DLD1 (cell line): Measurements from ENCODE around the gene DHX32.

ENCODE experiments used
- in situ Hi-C: cut with HindIII; loops from 2 replicates; pipeline ENCODE4 v1.10.0; 2017; ENCODE audit warnings: low sequenced_read_pairs

DHX32 gene

DNA sequence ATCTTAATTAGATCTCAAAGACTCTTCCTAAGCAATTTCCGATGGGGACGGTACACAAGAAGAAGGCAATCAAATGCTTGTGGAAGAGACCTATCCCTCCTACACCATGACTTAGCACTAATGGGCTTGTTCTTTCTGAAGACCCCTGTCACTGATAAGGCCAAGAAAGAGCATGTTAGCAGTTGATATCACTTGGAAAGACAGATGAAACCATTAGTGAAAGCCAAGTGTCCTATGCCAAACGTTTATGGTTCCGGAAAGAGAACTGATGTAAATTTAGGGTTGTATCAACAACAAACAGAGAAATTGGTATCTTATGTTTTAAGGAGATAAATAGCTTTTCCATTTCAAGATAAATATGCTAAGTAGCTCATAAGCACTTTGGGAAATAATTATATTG, 64.5 kb downstream of the DHX32 start:
- in situ Hi-C loops: no loop called here

DNA sequence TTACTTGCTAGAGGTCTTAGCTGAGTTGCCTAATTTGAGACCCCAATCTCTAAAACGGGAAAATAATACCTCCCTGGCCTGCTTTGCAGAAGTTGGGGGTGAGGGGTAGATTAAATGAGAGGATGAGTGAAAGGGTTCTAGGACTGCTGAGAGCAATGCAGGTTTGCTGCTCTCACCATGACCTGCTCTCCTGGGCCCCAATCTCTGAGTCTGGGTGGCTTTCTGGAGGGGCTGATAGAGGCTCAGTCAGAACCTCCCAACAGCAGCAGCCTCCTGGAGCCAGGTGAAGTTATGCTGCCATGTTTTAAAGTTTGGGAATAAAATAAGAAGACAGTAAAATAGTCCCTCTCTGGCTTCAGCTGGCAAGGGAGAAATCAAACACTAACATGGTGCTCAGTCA, 65.3 kb downstream of the DHX32 start:
- in situ Hi-C loops: no loop called here

DNA sequence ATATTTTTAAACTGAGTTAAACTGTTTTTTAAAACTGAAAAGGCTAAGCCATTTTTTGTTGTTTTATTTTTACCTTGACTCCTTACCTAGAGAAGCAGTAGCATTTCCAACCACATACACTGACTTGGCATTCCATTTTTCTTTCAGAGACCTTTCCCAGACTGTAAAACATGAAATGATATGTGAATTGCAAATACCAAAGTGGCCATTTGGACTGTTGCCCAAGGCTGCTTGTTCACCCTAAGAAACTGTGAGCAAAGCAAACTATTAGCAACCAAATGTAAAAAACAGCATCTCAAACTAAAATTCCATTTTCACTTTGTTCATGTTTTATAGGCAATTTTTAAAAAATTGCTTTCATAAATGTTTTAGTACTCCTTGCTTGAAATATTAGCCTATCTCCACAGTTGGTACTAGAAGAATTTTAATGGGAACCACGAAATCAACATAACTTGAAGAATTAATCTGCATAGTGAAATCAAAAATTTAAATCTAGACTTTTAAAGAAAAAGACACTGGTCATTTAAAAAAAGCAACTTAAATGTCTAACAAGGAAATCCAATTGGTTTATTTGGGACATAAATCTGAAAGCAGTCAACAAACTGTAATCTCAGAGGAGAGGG, 68.9 kb downstream of the DHX32 start:
- in situ Hi-C loops: no loop called here

DNA sequence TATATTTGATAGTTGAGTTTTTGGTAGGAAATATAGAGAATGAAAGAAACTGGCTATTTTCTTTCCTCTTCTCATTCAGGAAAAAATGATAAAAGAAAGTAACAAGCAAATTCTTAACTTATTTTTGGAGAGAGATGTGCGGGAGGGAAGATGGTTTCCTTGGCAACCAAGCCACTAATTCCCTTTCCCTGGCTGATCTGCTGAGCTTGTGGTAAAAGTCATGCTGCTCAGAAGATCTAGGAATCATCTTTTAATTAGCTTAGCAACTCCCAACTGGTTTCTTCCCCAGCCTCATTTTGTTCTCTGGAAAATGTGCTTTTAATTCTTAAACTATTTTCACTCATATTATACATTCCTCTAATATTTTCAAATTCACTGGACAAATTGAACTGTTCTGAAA, 69.8 kb downstream of the DHX32 start:
- in situ Hi-C loops: no loop called here

DNA sequence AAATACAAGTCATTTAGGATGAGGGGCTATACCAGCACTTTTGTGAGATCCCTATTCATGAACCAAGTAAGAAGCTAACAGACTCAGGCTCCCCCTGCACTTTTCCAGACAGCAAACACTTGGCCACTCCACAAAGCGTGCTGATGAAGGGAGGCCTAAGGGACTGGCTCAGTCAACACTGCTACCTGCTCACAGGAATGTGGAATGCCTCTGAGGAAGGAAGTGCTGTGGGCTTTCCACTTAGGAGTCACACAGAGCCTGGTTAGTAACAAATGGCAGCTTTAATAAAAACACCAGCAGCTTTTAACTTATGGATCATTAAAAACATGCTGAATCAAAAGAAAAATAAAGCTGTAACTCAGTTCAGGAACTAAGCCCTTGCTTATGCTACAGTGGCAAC, 73.0 kb downstream of the DHX32 start:
- in situ Hi-C loops: no loop called here

DNA sequence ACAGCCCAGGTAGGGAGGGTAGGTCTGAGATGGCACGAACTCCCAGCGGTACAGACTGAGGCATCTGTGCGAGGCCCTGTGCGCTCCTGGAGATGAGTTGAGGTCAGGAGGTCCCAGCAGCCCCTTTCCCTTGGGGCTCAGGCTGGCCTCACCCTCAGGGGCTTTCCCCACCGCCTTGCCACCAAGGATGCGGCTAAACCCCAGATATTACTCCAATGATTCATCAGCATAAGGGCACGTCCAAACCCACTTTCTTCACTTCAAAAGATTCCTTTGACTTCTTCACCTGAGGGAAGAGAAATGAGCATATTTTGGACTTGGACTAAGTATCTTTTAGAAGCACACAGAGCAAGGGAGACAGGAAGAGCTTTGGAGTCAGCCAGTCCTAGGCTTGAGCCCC, 78.4 kb downstream of the DHX32 start:
- in situ Hi-C loops: no loop called here

DNA sequence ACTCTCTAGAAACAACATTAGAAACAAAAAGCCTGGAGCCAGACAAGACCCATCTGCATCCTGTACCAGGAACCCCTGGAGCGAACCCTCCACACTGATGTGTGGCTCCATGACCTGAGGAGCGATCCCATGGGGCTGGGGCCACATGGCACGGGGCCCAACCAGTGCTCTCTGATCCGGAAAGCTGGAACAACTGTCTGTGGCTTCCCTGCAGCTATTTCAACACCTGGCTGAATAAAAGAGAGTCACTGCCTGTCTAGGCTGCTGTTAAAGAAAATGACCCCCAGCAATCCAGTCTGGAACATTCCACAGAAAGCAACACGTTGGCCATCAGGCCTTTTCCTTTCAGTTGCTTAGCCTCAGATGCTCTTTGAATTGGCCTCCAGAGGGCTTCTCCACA, 79.0 kb downstream of the DHX32 start:
- in situ Hi-C loops: no loop called here

DNA sequence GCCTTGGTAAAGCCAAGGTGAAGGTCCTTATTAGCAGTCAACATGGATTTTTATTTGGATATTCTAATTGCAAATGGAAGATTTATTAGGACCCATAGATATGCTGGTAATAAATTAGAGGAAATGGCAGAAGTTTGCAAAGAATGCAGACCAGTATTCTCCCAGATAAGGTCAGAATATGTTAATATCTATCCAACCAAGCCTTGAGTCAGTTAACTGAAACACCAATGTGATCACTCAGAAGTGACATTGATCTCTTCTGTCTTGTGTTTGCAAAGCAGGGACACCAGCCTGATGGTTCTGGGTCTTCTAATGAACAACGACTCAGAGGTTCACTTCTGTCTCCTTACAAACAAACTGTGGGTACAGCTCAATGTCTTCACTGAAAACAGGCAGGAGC, 79.5 kb downstream of the DHX32 start:
- in situ Hi-C loops: no loop called here

DNA sequence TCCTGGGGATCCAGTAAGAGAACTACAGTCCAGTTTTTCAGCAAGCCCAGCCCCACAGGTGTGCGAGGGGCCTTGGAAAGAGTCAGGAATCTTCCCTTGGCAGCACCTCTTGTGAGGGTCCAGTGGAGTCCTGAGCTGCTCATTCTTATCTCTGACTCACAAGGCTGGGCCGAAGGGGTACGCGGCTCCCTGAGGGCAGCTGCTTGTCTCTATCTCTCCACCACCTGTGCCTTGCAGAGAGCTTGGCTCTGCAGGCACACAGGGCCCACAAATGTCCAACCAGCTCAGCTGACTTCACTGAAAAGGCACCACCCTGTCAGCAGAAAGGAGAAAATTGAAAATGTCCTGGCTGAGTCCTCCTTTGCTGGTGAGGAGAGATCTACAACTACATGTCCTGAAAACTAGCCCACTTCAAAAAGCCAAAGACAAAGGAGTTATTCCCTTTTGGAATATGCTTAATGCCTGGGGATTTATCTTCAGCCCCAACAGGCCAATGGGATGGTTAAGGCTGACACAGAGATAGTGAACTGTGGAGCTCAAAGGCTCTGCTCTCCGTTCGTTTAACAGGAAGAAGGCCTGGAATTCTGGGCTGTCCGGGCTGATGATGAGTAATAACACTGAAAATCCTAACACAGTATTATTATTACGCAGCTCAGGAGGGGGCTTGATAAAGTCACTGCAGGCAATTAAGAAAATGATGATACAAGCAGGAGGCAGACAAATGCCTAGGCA, 81.5 kb downstream of the DHX32 start:
- in situ Hi-C loops: no loop called here

DNA sequence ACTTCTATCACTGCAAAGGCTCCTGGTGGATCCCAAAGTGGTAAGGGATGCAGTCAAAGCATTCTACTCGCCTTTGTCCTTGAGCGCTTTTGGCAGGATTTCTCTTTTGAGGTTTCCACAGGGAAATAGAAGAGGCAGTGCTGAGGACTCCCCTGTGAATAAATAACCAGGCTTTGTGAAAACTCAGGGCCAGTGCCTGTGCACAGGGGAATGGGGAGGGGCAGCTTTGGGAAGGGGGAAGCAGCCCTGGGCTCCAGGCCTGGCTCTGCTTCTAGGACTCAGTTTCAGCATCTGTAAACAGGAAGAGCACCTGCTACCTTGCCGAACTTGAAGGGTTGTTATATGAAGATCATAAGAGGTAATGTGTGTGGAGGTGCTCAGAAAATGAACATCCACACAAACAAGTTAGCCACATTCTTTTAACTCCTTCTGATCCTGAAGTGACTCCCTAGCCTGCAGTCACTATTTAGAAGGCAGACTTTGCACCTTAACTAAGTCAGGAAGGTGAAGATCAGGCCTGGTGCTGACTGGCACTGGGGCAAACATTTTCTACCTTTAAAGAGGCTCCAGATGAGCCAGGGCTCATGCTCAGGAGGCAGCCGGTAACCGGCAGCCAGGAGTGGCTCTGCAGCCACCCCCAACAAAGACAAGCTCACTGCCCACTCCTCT, 83.0 kb downstream of the DHX32 start:
- in situ Hi-C loops: no loop called here

DNA sequence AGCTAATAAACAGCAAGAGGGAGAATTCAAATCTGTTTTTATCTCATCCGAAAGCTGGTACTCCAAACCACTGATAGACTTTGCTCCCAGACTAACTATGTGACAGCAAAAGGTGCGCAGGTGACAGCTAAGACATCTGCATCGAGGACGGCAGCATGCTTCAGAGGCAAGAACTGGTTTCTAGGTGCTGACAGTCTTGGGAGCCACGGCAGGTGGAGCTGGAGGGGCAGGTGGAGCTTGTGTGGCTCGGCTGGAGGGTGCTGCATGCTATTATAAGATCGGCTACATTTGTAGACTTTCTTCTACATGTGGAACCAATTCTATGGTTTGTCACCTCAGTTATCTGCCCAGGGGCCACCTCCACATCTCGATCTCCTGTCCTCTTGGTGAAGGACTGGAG, 83.7 kb downstream of the DHX32 start:
- in situ Hi-C loops: no loop called here

DNA sequence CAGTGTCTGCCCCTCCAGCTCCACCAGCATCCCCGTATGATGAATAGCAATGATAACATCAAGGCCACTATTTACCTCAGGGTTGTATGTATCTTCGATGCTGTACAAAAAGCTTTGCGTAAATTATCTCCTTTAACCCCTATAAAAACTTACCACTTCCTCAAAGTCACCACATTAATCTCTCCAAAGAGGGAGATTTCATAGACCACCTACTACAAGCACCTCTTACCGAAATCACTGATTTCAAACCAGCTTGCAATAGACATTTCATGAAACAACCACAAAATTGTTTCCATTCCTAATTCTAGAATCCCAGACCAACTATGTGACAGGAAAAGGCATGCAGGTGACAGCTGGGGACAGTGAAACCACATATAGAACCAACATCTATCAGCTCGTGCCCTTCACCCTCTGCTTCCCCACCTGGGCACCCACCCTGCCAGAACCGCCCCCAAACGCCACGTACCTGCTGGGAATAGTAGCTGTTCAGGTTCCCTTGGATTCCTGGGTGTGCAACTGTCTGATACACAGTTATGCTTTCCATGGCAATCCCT, 85.4 kb downstream of the DHX32 start:
- in situ Hi-C loops: no loop called here

DNA sequence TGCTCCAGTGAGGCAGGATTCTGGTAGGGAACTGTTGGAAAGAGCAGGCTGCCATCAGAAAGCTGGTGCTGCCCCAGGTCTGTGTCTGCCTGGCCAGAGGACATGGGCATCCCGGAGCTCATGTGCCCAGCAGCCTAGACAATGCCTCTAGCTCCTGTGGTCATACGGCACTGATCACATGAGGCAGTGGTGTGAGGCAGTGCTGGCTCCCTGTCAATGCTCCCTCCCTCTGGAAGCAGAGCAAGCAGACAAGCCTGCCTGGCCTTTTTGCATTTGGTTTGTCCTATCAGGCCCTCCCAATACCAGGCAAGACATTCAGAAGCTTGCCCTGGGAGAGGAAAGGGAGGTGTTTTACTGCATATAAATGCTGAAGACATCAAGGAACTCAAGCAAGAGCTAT, 86.0 kb downstream of the DHX32 start:
- in situ Hi-C loops: no loop called here

DNA sequence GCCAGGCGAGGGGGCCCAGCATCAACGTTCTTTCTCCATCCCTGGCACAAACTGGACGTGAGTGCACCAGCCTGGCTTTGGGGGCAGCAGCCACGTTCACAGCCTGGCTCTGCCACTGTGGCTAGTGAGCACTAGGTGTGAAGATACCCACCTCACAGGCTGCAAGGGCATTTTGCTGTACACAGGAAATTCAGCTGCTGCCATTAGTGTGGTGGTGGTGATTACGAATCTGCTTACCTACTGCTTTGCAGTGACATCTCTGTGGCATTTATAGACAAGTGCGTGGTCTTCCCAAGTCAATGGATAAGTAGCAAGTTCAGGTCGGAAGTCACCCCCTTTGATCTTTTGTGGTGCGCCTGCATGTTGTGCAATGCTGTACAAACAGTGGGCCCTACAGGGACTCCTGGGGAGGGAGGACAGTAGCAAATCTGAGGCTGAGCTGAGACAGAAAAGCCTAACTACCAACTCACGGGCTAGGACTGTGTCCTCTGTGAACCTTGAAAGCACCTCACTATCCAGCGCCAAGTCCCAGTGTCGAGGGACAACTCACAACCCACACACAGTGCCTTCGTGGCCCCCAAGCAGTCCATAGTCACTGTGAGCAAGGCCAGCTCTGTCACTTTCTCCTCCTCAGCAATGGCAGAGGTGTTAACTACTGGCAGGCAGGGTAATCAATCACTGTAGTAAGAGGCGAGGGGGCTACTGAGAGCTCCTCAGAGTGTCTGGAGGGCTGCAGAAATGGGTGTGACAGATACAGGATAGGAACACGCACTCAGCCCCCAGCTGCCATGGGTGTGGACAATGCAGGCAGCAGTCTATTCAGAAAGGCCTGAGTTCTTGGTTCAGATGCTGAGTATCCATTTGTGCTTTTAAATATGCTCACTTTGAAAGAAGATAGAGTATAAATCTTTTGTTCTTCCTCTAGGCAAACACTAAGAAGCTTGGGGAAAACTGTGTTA, 88.5 kb downstream of the DHX32 start:
- in situ Hi-C loops: no loop called here

DNA sequence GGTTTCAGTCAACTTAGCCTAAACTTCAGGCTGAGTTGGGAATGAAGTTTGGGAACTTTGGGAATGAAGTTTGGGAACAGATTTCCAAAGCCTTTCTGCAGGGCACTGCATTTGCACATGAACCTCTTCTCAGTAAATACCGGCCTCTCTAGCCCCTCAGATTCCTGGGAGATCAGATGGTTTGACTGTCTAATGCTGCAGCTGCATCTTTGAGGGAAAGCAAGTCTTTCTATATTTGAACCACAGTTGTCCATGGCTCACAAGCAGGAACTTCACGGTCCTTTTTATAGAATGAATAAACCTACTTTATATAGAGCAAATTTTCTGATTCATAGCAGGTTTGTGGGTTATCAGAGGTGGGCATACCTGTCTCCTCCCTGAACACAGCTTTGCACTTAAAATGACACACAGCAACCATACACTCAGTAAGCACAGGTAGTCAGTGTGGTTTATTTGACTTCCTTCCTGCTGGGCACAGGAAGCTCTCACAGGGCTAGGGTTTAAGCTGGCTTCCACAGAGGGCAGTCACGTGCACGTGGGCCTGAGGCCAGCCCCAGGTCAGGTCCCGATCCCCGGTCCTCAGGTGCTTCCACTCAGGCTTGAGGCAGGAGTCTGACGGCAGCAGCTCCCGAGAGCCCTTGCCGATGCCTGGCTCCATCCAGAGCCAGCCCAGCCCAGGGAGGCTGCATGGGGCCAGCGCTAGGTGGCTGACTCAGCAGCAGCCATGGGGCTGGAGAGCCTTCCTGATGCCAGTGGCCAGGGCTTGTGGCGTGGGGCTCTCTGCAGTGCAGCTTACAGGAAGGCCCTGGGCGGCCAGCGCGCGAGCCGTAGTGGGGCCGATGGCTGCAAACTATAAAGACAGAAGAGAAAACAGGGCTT, 92.7 kb downstream of the DHX32 start:
- in situ Hi-C loops: no loop called here
